NCI-H1092 (cell line): Measurements from ENCODE around the gene PTPN6.
A peak's percentile ranks its signal among the peaks of the same experiment; 100 is the strongest.

Experiments
- DNase-seq: peaks from one replicate; lab custom pipeline; 2025; lab: John Stamatoyannopoulos, UW

The PTPN6 gene

DNA sequence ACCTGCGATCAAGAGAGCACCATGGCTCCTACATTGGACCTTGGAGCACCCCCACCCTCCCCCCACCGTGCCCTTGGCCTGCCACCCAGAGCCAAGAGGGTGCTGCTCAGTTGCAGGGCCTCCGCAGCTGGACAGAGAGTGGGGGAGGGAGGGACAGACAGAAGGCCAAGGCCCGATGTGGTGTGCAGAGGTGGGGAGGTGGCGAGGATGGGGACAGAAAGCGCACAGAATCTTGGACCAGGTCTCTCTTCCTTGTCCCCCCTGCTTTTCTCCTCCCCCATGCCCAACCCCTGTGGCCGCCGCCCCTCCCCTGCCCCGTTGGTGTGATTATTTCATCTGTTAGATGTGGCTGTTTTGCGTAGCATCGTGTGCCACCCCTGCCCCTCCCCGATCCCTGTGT, 9.4 kb upstream of the PTPN6 start:
- no peak for DNase-seq

DNA sequence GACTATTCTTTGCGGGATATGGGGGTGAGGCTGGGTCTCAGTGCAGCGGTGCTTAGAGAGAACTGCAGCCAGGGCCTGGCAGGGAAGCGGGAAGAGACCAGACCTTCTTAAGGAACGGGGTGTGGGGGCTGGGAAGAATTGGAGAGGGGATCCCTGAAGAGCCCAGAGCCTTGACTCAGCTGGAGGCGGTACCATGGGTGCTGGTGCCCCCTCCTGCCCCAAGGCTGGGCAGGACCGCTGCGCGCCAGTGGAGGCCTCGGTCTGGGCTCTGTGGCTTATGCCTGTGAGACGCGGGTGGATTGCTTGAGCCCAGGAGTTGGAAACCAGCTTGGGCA, 8.9 kb upstream of the PTPN6 start:
- DNase-seq, result no peak

GRCh38 chr12:6943389-6943721, 7.8 kb upstream of the PTPN6 start:
- DNase-seq, result peak; percentile 86

GRCh38 chr12:6943722-6944380, 7.3 kb upstream of the PTPN6 start, which contains the start of the genes C12orf57 and RNU7-1:
Gene C12orf57, plus strand, starts transcription at chr12:6944022. Its CDS starts 100 bp downstream, at chr12:6944122.
Gene RNU7-1, plus strand, starts transcription at chr12:6943816.
- DNase-seq, result peak; percentile 92

DNA sequence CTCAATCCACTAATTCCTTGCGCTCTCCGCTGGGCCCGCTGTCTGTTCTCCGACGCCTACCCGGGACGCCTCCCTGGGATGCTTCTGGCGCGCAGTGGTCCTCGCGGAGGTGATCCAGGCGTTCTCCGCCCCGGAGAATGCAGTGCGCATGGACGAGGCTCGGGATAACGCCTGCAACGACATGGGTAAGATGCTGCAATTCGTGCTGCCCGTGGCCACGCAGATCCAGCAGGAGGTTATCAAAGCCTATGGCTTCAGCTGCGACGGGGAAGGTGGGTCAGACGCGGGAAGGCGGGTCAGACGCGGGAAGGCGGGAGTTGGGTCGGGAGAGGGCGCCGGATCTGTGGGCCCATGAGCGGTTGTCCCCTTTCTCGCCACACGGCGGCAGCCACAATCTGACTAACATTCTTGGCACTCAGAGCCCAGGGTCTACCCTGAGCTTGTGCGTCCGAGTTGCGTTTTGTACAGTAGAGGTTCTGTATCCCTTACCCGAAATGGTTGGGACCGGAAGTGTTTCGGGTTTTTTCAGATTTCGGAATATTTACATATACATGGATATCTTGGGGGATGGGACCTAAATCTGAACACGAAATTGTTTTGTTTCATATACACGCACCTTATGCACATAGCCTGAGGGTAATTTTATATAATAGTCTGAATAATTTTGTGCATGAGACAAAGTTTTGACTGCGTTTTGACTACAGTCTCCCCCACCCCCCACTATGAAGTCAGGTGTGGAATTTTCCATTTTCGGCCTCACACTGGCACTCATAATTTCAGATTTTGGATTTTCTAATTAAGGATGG, 6.6 kb upstream of the PTPN6 start:
- peak; percentile 90 for DNase-seq

- DNase-seq, result no peak
Measured at GRCh38 chr12:6945613-6946012, 5.5 kb upstream of the PTPN6 start.

DNA sequence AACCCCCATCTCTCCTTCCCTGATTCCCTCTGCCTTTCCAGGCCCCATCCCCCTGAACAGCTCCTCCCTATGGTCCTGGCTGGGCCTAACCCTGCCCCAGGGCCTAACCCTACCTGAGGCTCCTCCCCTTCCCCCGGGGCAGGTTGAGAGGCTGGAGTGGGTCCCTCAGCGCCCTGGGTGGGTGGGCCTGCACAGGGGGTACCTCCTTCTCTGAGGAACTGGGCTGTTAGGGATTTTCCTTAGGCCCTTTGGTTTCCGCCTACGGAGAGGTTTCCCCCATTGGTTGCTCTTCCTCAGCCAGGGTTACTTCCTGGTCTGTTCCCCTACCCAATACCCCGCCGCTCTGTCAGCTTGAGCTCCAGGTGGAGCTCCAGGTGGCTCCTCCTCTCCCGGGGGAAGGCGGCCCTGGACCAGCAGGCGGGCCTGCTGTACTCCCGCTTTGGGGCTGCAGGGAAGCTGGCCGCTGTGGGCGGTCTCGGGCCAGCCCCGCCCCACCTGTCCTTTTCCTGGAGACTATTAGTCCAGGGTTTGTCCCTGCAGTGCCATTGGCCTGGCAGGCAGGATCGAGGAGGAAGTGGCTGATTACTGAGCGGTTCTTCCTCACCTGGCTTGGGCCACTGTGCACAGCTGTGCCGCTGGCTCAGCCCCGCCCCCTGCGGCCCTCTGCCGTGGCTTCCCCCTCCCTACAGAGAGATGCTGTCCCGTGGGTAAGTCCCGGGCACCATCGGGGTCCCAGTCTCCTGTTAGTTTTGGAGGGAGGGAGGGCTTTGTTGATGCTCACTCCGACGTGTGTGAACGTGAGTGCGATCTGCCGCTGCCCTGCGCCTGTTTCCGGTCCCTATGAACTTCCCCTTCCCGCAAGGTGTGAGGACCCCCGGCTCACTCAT, 4.9 kb upstream of the PTPN6 start:
- DNase-seq, result peak; percentile 19

DNA sequence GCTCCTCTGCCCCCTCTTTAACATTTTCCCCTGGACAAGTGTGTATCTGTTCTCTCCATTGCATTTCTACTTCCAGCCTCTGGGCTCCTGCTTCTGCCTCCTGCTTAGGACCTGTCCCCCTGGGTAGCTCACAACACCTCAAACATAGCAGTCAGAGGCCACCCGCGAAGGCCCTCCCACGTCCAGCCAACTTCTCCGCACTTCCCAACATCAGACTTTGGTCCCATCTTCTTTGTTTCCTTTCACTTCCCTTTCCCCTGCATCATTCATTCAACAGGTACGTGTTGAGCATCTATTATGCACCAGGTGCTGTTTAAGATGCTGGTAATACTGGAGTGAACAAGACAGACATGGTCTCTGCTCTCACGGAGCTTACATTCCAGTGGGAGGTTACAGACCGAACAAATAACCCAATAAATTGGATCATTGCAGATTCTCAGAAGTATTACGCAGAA, 4.2 kb upstream of the PTPN6 start:
- DNase-seq, result no peak

- no peak for DNase-seq
Measured at GRCh38 chr12:6947615-6948014, 3.5 kb upstream of the PTPN6 start.

- DNase-seq, result no peak
Measured at GRCh38 chr12:6948873-6949594, 2.1 kb upstream of the PTPN6 start.

DNA sequence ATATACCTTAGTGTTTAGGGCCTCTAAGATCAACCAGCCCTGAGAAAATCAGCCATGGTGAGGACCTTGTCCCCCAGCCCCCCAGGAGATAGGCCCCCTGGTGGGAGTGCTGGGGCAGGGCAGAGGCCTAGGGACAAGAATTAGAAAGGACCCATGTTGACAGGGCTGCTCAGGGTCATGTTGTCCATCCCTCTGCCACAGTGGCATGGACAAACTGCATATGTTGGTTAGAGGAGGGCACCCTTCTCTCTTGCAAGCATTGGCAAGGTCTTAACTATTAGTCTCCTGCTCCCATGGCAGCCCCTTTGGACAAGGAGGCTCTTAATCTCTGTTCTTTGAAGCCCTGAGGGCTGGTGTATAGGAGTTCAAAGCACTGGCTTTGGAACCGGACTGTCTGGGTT, 755 bp upstream of the PTPN6 start:
- no peak for DNase-seq

GRCh38 chr12:6951551-6952120, 480 bp downstream of the PTPN6 start:
- DNase-seq, result no peak

DNA sequence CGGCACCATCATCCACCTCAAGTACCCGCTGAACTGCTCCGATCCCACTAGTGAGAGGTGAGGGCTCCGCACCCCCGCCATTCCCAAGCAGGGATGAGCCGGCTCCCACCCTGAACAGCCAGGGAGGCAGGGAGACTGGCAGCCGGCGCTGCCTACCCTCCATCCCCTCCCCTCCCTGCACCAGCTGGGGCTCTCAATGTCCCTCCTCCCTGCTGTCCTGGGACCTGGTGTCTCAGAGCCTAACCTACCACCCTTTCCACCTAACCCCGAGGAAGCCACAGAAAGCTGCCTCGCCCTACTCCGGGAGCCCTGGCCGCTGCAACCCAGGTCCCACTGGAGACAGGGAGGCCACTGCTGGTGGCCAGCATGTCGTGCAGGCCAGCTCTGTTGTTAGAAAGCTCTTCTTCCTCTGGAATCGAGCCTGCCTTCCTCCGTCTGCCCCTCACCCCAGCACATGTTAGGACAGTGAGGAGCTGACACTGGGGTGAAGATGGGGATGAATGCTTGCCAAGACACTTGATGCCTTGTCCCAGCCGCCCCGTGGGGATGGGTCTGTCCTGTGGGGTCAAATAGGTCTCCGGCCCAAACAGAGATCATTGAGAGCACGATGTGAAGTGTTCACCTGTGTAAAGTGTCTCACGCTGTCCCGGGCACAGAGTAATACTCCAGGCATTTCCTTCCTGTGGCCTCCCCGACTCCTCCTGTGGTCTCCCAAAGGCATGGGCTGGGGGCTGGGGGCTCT, 1.1 kb downstream of the PTPN6 start:
- no peak for DNase-seq

DNA sequence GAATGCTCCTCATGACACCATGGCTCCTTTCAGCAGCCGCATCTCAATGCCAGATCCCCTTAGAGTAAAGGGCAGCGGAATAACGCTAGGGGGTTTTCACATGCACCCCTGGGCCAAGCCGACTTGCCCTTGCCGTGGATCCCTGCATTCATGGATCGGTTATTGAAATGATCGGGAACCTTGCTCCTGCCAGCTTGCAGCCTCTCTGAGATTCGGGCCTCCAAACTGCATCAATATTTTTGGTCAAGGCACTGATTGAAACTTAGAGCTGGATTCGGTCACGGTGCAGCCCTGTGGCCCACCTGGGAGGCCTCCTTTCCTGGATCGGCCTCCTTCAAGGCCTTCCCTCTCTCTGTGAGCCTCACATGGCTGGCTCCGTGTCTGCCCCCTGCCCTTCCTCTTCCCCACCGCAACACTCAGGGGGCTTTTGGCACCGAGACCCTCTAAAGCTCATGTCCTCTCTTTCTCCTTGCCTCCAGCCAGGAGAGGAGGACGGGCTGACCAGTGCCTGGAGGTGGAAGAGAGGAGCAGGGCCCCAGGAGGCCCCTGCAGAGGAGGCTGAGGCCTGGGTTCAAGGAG, 1.8 kb downstream of the PTPN6 start:
- no peak for DNase-seq

GRCh38 chr12:6953442-6954315, 2.5 kb downstream of the PTPN6 start:
- DNase-seq, result no peak

- DNase-seq, result no peak
Measured at GRCh38 chr12:6954316-6955107, 3.4 kb downstream of the PTPN6 start.

GRCh38 chr12:6955108-6956020, 4.2 kb downstream of the PTPN6 start:
- DNase-seq, result no peak
